Thyroid gland (tissue), 4 donors: ENCODE measurements around the gene PI4K2A.

Experiments
- CTCF ChIP-seq, 6 experiments: fragments of 200-600 bp in 3 of 6; fragments of 450-650 bp in 3 of 6; sonication (generic) in 3 of 6; IDR thresholded peaks; one replicate each; pipeline ENCODE4 v1.5.1; 2016 to 2019; ENCODE audit warnings: antibody characterized with exemption in 6 of 6, mild to moderate bottlenecking in 2 of 6, inconsistent platforms in 1 of 6, moderate library complexity in 1 of 6
- POLR2A ChIP-seq, 2 donors: fragments of 450-650 bp; IDR thresholded peaks; one replicate each; pipeline ENCODE4 v1.6.1; 2017; ENCODE audit warnings: antibody characterized with exemption in 2 of 2, mild to moderate bottlenecking in 2 of 2, moderate library complexity in 1 of 2

- TF ChIP-seq CTCF (IDR thresholded peaks at IDR 0.05) (no peak), POLR2A (IDR thresholded peaks at IDR 0.05) (no peak)
Measured at GRCh38 chr10:97713339-97713825, 72.9 kb downstream of the PI4K2A start, which contains the start of gene MARVELD1.
